Fibroblast of skin of right biceps (primary cell): ENCODE results near the gene AMZ1.
A peak's percentile ranks its signal among the peaks of the same experiment; 100 is the strongest.
"Not testable (repeated sequence)": the region's sequence is repeated elsewhere in the genome, so short reads cannot be mapped to it uniquely, and the experiment has no call there.

Experiments used
- DNase-seq: peaks from one replicate; pipeline ENCODE4 v3.0.0-alpha.2; 2013

The AMZ1 gene

GRCh38 chr7:2692543-2692942 lies 4.5 kb downstream of the AMZ1 start:
- no peak for DNase-seq

- DNase-seq: not testable (repeated sequence)
Observed at GRCh38 chr7:2693420-2694121, 5.6 kb downstream of the AMZ1 start.

GRCh38 chr7:2694122-2694436 lies 6.1 kb downstream of the AMZ1 start:
- not testable (repeated sequence) for DNase-seq

- DNase-seq: no peak
Observed at GRCh38 chr7:2698581-2699288, 10.7 kb downstream of the AMZ1 start.

GRCh38 chr7:2699289-2699620 lies 11.3 kb downstream of the AMZ1 start:
- no peak for DNase-seq

GRCh38 chr7:2700141-2700850 lies 12.3 kb downstream of the AMZ1 start:
- no peak for DNase-seq

- no peak for DNase-seq
Observed at GRCh38 chr7:2701424-2701823, 13.4 kb downstream of the AMZ1 start.

- no peak for DNase-seq
Observed at GRCh38 chr7:2701832-2702593, 14.0 kb downstream of the AMZ1 start.

GRCh38 chr7:2702594-2702957 lies 14.6 kb downstream of the AMZ1 start:
- DNase-seq: no peak

GRCh38 chr7:2705371-2706096 lies 17.5 kb downstream of the AMZ1 start:
- no peak for DNase-seq

GRCh38 chr7:2706685-2707126 lies 18.7 kb downstream of the AMZ1 start:
- DNase-seq: no peak

GRCh38 chr7:2707481-2707880 lies 19.5 kb downstream of the AMZ1 start:
- no peak for DNase-seq

- DNase-seq: no peak
Observed at GRCh38 chr7:2708041-2708440, 20.0 kb downstream of the AMZ1 start.

GRCh38 chr7:2708547-2709310 lies 20.7 kb downstream of the AMZ1 start:
- no peak for DNase-seq

GRCh38 chr7:2709553-2710285 lies 21.7 kb downstream of the AMZ1 start:
- DNase-seq: peak; percentile 39

GRCh38 chr7:2710286-2710655 lies 22.3 kb downstream of the AMZ1 start:
- DNase-seq: no peak

- no peak for DNase-seq
Observed at GRCh38 chr7:2710901-2711551, 23.0 kb downstream of the AMZ1 start.

- DNase-seq: no peak
Observed at GRCh38 chr7:2711895-2712675, 24.1 kb downstream of the AMZ1 start.

GRCh38 chr7:2713370-2713769 lies 25.4 kb downstream of the AMZ1 start:
- no peak for DNase-seq

GRCh38 chr7:2713978-2714377 lies 26.0 kb downstream of the AMZ1 start:
- DNase-seq: no peak
